Lower lobe of right lung (tissue), 2 donors: ENCODE results near the gene CD37. TPM values are rescaled to one million over a fixed set of nuclear protein-coding genes. Genes with fewer than 3 reads are reported as not detected.

ENCODE experiments used
- ATAC-seq, 2 donors: fragments of 200-7000 bp; cut with Tn5 transposase; one replicate each; pipeline ENCODE4 v1.9.1; 2020 to 2022; ENCODE audit warnings: mild to moderate bottlenecking in 2 of 2, moderate library complexity in 2 of 2
- DNase-seq: peaks from one replicate; pipeline ENCODE4 v3.0.0-alpha.2; 2020
- H3K27ac ChIP-seq: fragments of 200-600 bp; one replicate; pipeline ENCODE4 v1.8.0; 2022
- H3K27me3 ChIP-seq: fragments of 200-600 bp; one replicate; pipeline ENCODE4 v1.8.0; 2022; ENCODE audit warnings: low read depth
- H3K36me3 ChIP-seq: fragments of 200-600 bp; one replicate; pipeline ENCODE4 v1.8.0; 2022; ENCODE audit warnings: mild to moderate bottlenecking
- H3K4me1 ChIP-seq: fragments of 200-600 bp; one replicate; pipeline ENCODE4 v1.8.0; 2022
- H3K4me3 ChIP-seq: fragments of 200-600 bp; one replicate; pipeline ENCODE4 v1.8.0; 2022; ENCODE audit warnings: mild to moderate bottlenecking
- H3K9me3 ChIP-seq: fragments of 200-600 bp; one replicate; pipeline ENCODE4 v1.8.0; 2022
- CTCF ChIP-seq: fragments of 200-600 bp; IDR thresholded peaks from one replicate; pipeline ENCODE4 v1.8.0; 2022; ENCODE audit warnings: antibody characterized with exemption, mild to moderate bottlenecking
- intact Hi-C: fragments of 100-400 bp; cut with DNase I; formaldehyde crosslinking; loops from one replicate; pipeline ENCODE4 v1.11.0; 2022
- total RNA-seq: library from RNA; stranded (reverse); fragmentation: NEBNext Ultra II Directional; extraction: Animal tissue kit (Norgen Biotek cat#: 25700); gene quantifications from one replicate; pipeline ENCODE4 v1.2.1, GENCODE V29; 2021
- donor health status: DM: no; HTN: yes; CAD: no; lungs with severe emphysema.

CD37 gene
- total RNA-seq, 1 donor from 2014 or later: 175 TPM

- intact Hi-C loops: no loop called here
- H3K27me3 ChIP-seq: no peaks in the 10 kb centered on the region
- no peak overlapping the region for H3K27ac ChIP-seq
- ATAC-seq: peak; percentile 56 to 61
- no peak overlapping the region for H3K4me3 ChIP-seq
- H3K9me3 ChIP-seq: no peaks in the 10 kb centered on the region
- peaks cover 100% of the 10 kb centered on the region for H3K36me3 ChIP-seq
- DNase-seq: no peak
- no peak for TF ChIP-seq CTCF
- no peaks in the 10 kb centered on the region for H3K4me1 ChIP-seq
Measured at GRCh38 chr19:49347835-49348234, 12.6 kb downstream of the CD37 start.

DNA sequence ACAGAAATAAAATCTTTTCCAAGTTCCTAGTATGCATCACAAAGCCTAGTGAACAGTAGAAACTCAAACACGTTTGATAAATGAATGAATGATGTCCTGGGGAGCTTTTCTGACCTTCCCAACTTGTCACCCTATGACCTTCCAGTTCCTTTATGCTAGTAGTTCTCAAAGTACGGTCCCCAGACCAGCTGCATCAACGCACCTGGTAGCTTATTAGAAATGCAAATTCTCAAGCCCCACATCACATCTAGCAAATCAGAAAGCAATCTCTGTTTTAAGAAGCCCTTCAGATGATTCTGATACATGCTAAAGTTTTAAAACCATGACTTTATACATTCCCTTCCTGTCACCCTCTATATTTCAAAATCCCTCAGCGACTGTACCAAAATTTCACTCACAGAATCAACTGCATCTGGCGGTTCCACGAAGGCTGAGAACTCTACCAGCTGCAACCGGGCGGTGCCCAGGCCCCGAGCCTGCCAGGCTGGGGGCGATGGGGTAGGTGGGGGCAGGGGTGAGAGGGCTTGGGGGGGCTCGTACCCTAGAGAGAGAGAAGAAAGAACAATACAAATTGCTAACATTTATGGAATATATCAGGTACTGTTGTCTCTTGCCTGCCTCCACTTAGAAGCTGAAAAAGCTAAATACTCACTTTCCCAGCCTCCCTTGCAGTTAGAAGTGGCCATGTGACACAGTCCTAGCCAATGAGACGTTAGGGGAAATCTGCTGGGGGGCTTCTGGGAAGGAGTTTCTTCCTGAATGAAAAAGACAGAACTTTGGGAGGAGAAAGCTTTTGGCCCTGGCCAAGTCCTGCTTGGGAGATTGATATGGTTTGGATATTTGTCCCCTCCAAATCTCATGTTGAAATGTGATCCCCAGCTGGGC is 13.3 kb downstream of the CD37 start:
- no peaks in the 10 kb centered on the region for H3K4me1 ChIP-seq
- peaks cover 98% of the 10 kb centered on the region for H3K36me3 ChIP-seq
- H3K27me3 ChIP-seq: no peaks in the 10 kb centered on the region
- no peak overlapping the region for H3K4me3 ChIP-seq
- intact Hi-C loops: no loop called here
- TF ChIP-seq CTCF: no peak
- H3K9me3 ChIP-seq: no peaks in the 10 kb centered on the region
- ATAC-seq (no peak), DNase-seq (no peak)
- H3K27ac ChIP-seq: no peak overlapping the region

DNA sequence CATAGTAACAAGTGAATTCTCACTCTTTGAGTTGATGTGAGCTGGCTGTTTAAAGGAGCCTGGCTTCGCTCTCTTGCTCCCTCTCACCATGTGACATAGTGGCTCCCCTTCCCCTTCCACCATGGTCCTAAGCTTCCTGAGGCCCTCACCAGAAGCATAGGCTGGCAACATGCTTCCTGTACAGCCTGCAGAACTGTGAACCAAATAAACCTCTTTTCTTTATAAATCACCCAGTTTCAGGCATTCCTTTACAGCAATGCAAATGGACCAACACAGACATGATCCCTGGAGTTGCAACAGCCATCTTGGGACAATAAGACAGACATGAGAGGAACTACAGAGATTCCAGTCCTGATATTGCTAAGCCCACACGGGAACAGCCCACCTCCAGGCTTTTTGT is 14.4 kb downstream of the CD37 start:
- H3K27me3 ChIP-seq: no peaks in the 10 kb centered on the region
- no peaks in the 10 kb centered on the region for H3K9me3 ChIP-seq
- DNase-seq: no peak
- intact Hi-C loops: no loop called here
- H3K4me3 ChIP-seq: no peak overlapping the region
- no peaks in the 10 kb centered on the region for H3K4me1 ChIP-seq
- peaks cover 98% of the 10 kb centered on the region for H3K36me3 ChIP-seq
- no peak for ATAC-seq
- no peak for TF ChIP-seq CTCF
- no peak overlapping the region for H3K27ac ChIP-seq

DNA sequence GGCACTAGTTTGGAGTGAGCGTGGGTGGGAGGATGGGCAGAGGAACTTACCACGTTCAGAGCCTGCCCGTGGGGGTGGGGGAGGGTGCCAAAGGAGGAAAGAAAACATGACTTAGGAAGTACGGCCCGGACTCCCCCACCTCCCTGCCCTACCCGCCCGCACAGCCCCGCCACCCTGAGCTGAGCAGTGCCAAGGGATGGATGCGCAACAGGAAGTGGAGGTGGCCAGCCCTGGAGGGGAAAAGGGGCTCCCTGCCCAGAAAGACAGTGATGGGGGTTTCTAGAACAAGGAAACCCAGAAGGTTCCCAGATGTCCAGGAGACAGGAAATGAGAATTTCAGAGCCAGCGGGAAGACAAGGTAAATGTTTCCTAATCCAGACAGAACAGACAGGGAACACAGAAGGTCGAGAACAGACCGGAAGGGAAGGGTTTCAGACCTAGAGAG is 20.7 kb downstream of the CD37 start:
- ATAC-seq (peak; percentile 27 to 42), DNase-seq (peak; percentile 61)
- no peak for TF ChIP-seq CTCF
- intact Hi-C loops: no loop called here
- Histone ChIP-seq H3K4me1 (peaks cover 14% of the 10 kb centered on the region), H3K4me3 (no peak overlapping the region), H3K27me3 (no peaks in the 10 kb centered on the region), H3K9me3 (no peaks in the 10 kb centered on the region), H3K27ac (peak overlapping the region; percentile 31), H3K36me3 (peaks cover 72% of the 10 kb centered on the region)

- Histone ChIP-seq H3K4me3 (no peak overlapping the region), H3K9me3 (no peaks in the 10 kb centered on the region), H3K27ac (peak overlapping the region; percentile 31), H3K4me1 (peaks cover 14% of the 10 kb centered on the region), H3K36me3 (peaks cover 68% of the 10 kb centered on the region), H3K27me3 (no peaks in the 10 kb centered on the region)
- ATAC-seq (no peak), DNase-seq (no peak)
- intact Hi-C loops: no loop called here
- TF ChIP-seq CTCF: no peak
Measured at GRCh38 chr19:49356382-49356781, 21.2 kb downstream of the CD37 start.
